Hepatocyte (in vitro differentiated cells): ENCODE data around the gene TERF2IP. TPM values are rescaled to one million over a fixed set of nuclear protein-coding genes. Genes with fewer than 3 reads are reported as not detected.

Source experiments
- DNase-seq: peaks from one replicate; pipeline ENCODE4 v3.0.0-alpha.2; 2016; ENCODE audit warnings: low spot score
- H2AFZ ChIP-seq: fragments of 200-600 bp; sonication (generic); 2 replicates; pipeline ENCODE4 v1.6.0; 2016; ENCODE audit warnings: antibody characterized with exemption, mild to moderate bottlenecking
- H3K27ac ChIP-seq: fragments of 200-600 bp; sonication (generic); 2 replicates; pipeline ENCODE4 v1.5.1; 2016; ENCODE audit warnings: mild to moderate bottlenecking
- H3K27me3 ChIP-seq: fragments of 200-600 bp; sonication (generic); 2 replicates; pipeline ENCODE4 v1.6.1; 2016
- H3K36me3 ChIP-seq: fragments of 200-600 bp; sonication (generic); replicated peaks from 2 replicates; pipeline ENCODE4 v1.5.1; 2016; ENCODE audit warnings: low read depth; ENCODE audit not compliant: insufficient read depth
- H3K4me1 ChIP-seq: fragments of 200-600 bp; sonication (generic); 2 replicates; pipeline ENCODE4 v1.5.1; 2016; ENCODE audit warnings: mild to moderate bottlenecking, moderate library complexity; ENCODE audit not compliant: insufficient read depth
- H3K4me2 ChIP-seq: fragments of 200-600 bp; sonication (generic); 2 replicates; pipeline ENCODE4 v1.6.0; 2016
- H3K4me3 ChIP-seq: fragments of 200-600 bp; sonication (generic); 2 replicates; pipeline ENCODE4 v1.5.1; 2016; ENCODE audit warnings: mild to moderate bottlenecking
- H3K79me2 ChIP-seq: fragments of 200-600 bp; sonication (generic); 2 replicates; pipeline ENCODE4 v1.6.0; 2017; ENCODE audit warnings: mild to moderate bottlenecking
- H3K9me2 ChIP-seq: fragments of 200-600 bp; sonication (generic); replicated peaks from 2 replicates; pipeline ENCODE4 v1.6.0; 2017; ENCODE audit warnings: mild to moderate bottlenecking; ENCODE audit not compliant: insufficient read depth
- H3K9me3 ChIP-seq: fragments of 200-600 bp; sonication (generic); 2 replicates; pipeline ENCODE4 v1.5.1; 2016; ENCODE audit warnings: low read depth, mild to moderate bottlenecking
- H4K20me1 ChIP-seq: fragments of 200-600 bp; sonication (generic); 2 replicates; pipeline ENCODE4 v1.6.0; 2016; ENCODE audit warnings: mild to moderate bottlenecking; ENCODE audit not compliant: insufficient read depth, poor library complexity, severe bottlenecking
- CTCF ChIP-seq: fragments of 200-600 bp; sonication (generic); IDR thresholded peaks from 2 replicates; pipeline ENCODE4 v1.5.1; 2016; ENCODE audit warnings: antibody characterized with exemption, mild to moderate bottlenecking; ENCODE audit not compliant: poor library complexity
- EZH2 ChIP-seq: fragments of 200-600 bp; sonication (generic); IDR thresholded peaks from 2 replicates; pipeline ENCODE4 v1.6.1; 2016; ENCODE audit warnings: antibody characterized with exemption, mild to moderate bottlenecking, borderline replicate concordance
- EZH2phosphoT487 ChIP-seq: fragments of 200-600 bp; sonication (generic); IDR thresholded peaks from one replicate; pipeline ENCODE4 v1.6.1; 2018; ENCODE audit warnings: antibody characterized with exemption, mild to moderate bottlenecking, low read depth, moderate library complexity; ENCODE audit not compliant: unreplicated experiment, severe bottlenecking
- WGBS: methylation state at CpG from one replicate; pipeline ENCODE4 v1.1.6; 2016; ENCODE audit warnings: low lambda C conversion rate; ENCODE audit errors: missing lambda C conversion rate; 5-methylcytosine and 5-hydroxymethylcytosine counted together
- polyA plus RNA-seq: library from polyadenylated mRNA; unstranded; fragments of >200 nt; fragmentation: Nextera tagmentation; extraction: Ambion mirVana; gene quantifications from 2 replicates; pipeline ENCODE4 v1.2.1, GENCODE V29; 2016
- total RNA-seq: library from RNA; depleted of rRNA; stranded (reverse); fragments of >200 nt; gene quantifications from 2 replicates; pipeline ENCODE4 v1.2.3, GENCODE V29; 2014

Gene TERF2IP
- total and polyA plus RNA-seq, 2 experiments from 2014 or later = 50.2 to 78.5 TPM

DNA sequence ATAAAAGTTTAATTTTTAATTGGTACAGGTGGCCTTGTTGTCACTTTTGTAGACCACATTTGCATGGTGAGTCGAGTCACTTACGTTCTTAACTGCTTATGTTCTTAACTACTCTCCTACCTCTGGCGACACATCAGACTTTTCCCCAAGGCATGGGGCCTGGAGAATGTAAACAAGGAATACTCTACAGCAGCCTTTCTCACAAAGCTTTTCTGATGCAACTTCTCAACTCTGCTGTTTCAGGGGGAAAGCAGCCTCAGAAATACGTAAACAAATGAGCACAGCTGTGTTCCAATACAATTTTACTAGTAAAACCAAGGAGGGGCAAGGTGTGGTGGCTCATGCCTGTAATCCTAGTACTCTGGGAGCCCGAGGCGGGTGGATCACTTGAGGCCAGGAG, 7.0 kb upstream of the TERF2IP start:
- Histone ChIP-seq H3K9me2 (no peaks in the 10 kb centered on the region), H3K4me1 (no peaks in the 10 kb centered on the region), H3K79me2 (peaks cover 44% of the 10 kb centered on the region), H3K4me3 (no peak overlapping the region), H3K9me3 (no peaks in the 10 kb centered on the region), H2AFZ (no peak overlapping the region), H4K20me1 (peaks cover 18% of the 10 kb centered on the region), H3K4me2 (no peak overlapping the region), H3K27me3 (no peaks in the 10 kb centered on the region), H3K27ac (peak overlapping the region; percentile 24), H3K36me3 (no peaks in the 10 kb centered on the region)
- DNase-seq = no peak
- WGBS = 60% methylated on average over 6 of the region's 6 CpGs
- no peak for TF ChIP-seq EZH2
- no peak for TF ChIP-seq CTCF
- TF ChIP-seq EZH2phosphoT487 = no peak

- H4K20me1 ChIP-seq = peaks cover 28% of the 10 kb centered on the region
- H3K36me3 ChIP-seq = no peaks in the 10 kb centered on the region
- no peak overlapping the region for H2AFZ ChIP-seq
- H3K9me3 ChIP-seq = no peaks in the 10 kb centered on the region
- WGBS = 89% methylated on average over 7 of the region's 7 CpGs
- TF ChIP-seq CTCF (peak; percentile 34), EZH2 (no peak)
- H3K27me3 ChIP-seq = no peaks in the 10 kb centered on the region
- H3K9me2 ChIP-seq = no peaks in the 10 kb centered on the region
- H3K4me3 ChIP-seq = no peak overlapping the region
- H3K4me2 ChIP-seq = no peak overlapping the region
- no peak overlapping the region for H3K27ac ChIP-seq
- no peak for DNase-seq
- H3K79me2 ChIP-seq = peaks cover 67% of the 10 kb centered on the region
- H3K4me1 ChIP-seq = no peaks in the 10 kb centered on the region
These were observed 3.1 kb upstream of the TERF2IP start for GRCh38 chr16:75644240-75645012.

DNA sequence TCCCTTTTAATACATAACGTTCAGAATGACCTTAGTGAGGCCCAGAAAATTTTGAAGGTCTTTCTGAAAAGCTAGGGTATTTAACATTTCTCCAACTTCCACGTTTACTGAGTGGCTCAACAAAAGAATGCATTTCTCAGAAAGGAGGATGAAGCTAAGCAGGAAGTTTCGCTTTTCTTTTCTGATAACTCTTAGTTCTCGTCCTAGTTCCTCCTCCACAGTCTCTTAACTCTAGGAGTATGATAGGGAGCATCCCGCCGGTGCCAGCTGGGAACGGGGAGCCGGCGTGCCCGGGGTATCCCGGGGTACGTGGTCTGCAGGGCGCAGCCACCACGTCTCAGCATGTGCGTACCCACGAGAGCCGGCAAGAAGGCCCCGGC, 471 bp upstream of the TERF2IP start:
- Histone ChIP-seq H3K27ac (peak overlapping the region; percentile 82), H3K36me3 (no peaks in the 10 kb centered on the region), H3K4me1 (peaks cover 18% of the 10 kb centered on the region), H3K4me2 (peak overlapping the region; percentile 92), H2AFZ (peak overlapping the region; percentile 76), H4K20me1 (peaks cover 51% of the 10 kb centered on the region), H3K27me3 (no peaks in the 10 kb centered on the region), H3K9me3 (no peaks in the 10 kb centered on the region), H3K79me2 (peaks cover 86% of the 10 kb centered on the region), H3K9me2 (no peaks in the 10 kb centered on the region), H3K4me3 (peak overlapping the region; percentile 76)
- no peak for TF ChIP-seq EZH2
- no peak for TF ChIP-seq CTCF
- no peak for TF ChIP-seq EZH2phosphoT487
- under 1% methylated on average over 18 of the region's 18 CpGs for WGBS
- DNase-seq = no peak
